GM21723 (cell line): ENCODE data around the gene USP2.

Experiments
- ATAC-seq: cut with Tn5 transposase; IDR thresholded peaks from one replicate; pipeline ENCODE4 v1.9.1; 2021; ENCODE audit warnings: mild to moderate bottlenecking, moderate library complexity; ENCODE audit not compliant: unreplicated experiment

The USP2 gene

GRCh38 chr11:119323532-119324033 is 57.9 kb downstream of the USP2 start:
- no peak for ATAC-seq

- no peak for ATAC-seq
Observed at GRCh38 chr11:119322921-119323531, 58.5 kb downstream of the USP2 start.

- ATAC-seq = no peak
Observed at GRCh38 chr11:119322360-119322739, 59.1 kb downstream of the USP2 start.

GRCh38 chr11:119320776-119321524 is 60.5 kb downstream of the USP2 start:
- peak; percentile 53 for ATAC-seq

GRCh38 chr11:119320240-119320775 is 61.2 kb downstream of the USP2 start:
- ATAC-seq = no peak

- ATAC-seq = no peak
Observed at GRCh38 chr11:119319700-119320239, 61.7 kb downstream of the USP2 start.

GRCh38 chr11:119319136-119319699 is 62.3 kb downstream of the USP2 start:
- no peak for ATAC-seq

- no peak for ATAC-seq
Observed at GRCh38 chr11:119318240-119319135, 63.0 kb downstream of the USP2 start.

- ATAC-seq = no peak
Observed at GRCh38 chr11:119317592-119318239, 63.8 kb downstream of the USP2 start.

GRCh38 chr11:119316729-119317591 is 64.5 kb downstream of the USP2 start, which contains the start of gene MCAM:
MCAM (minus strand) TSS chr11:119317130; CDS start chr11:119317101, 29 bp downstream.
- ATAC-seq = no peak

GRCh38 chr11:119316016-119316728 is 65.3 kb downstream of the USP2 start:
- ATAC-seq = no peak

GRCh38 chr11:119315131-119316015 is 66.1 kb downstream of the USP2 start:
- peak; percentile 34 for ATAC-seq

- ATAC-seq = no peak
Observed at GRCh38 chr11:119314726-119315125, 66.8 kb downstream of the USP2 start.

- no peak for ATAC-seq
Observed at GRCh38 chr11:119310682-119311052, 70.8 kb downstream of the USP2 start.

- no peak for ATAC-seq
Observed at GRCh38 chr11:119309953-119310681, 71.4 kb downstream of the USP2 start.

GRCh38 chr11:119309411-119309810 is 72.1 kb downstream of the USP2 start:
- no peak for ATAC-seq

GRCh38 chr11:119307974-119308373 is 73.5 kb downstream of the USP2 start:
- no peak for ATAC-seq
